HL-60 (cell line): ENCODE data around the gene UST.

ENCODE experiments used
- CTCF ChIP-seq: IDR thresholded peaks from one replicate; pipeline ENCODE4 v1.5.1; 2011; ENCODE audit warnings: low read length, control low read depth, inconsistent platforms; ENCODE audit not compliant: insufficient read depth
- GABPA ChIP-seq: IDR thresholded peaks from 2 replicates; pipeline ENCODE4 v1.6.1; 2012; ENCODE audit warnings: low read depth

DNA sequence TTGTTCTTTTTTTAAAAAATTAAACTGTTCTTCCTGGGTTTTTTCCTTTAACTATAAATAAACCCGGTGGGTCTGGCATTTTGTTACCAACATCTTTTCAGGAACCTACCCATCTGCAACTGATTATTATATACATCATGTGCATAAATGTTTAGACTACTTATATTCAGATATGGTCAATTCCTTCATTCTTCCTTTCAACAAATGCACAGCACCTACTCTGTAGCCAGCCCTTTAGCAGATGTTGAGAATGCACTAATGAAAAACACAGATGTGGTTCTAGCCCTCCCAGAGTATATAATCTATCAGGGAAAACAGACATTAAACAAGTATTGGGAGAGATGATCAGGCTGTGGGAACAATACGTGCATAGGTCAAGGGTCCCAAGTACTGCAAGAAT lies 237.1 kb downstream of the UST start:
- TF ChIP-seq GABPA = no peak
- no peak for TF ChIP-seq CTCF
